Cardiac muscle cell (in vitro differentiated cells and primary cell): Measurements from ENCODE around the gene CDH2. TPM values are rescaled to one million over a fixed set of nuclear protein-coding genes. Genes with fewer than 3 reads are reported as not detected.

ENCODE experiments used
- DNase-seq, 2 donors: peaks; one replicate each; pipeline versions ENCODE4 v3.0.0 to v3.0.0-alpha.2; 2010 to 2017; ENCODE audit warnings: low read depth in 1 of 2, low spot score in 1 of 2
- H3K27ac ChIP-seq: fragments of 200-600 bp; sonication (generic); 2 replicates; pipeline ENCODE4 v1.5.1; 2016
- H3K27me3 ChIP-seq: fragments of 200-600 bp; sonication (generic); 2 replicates; pipeline ENCODE4 v1.6.0; 2016; ENCODE audit warnings: control low read depth
- H3K36me3 ChIP-seq: fragments of 200-600 bp; sonication (generic); 2 replicates; pipeline ENCODE4 v1.5.1; 2016; ENCODE audit warnings: control low read depth
- H3K4me1 ChIP-seq: fragments of 200-600 bp; sonication (generic); 2 replicates; pipeline ENCODE4 v1.8.1; 2017; ENCODE audit warnings: low read depth, mild to moderate bottlenecking, mixed run types
- H3K4me3 ChIP-seq: fragments of 200-600 bp; sonication (generic); 2 replicates; pipeline ENCODE4 v1.5.1; 2016; ENCODE audit warnings: mild to moderate bottlenecking
- H3K9me3 ChIP-seq: fragments of 200-600 bp; sonication (generic); 2 replicates; pipeline ENCODE4 v1.5.1; 2017; ENCODE audit warnings: low read depth, mild to moderate bottlenecking, control low read depth
- CTCF ChIP-seq: IDR thresholded peaks from 2 replicates; pipeline ENCODE4 v1.5.1; 2012; ENCODE audit warnings: low read depth, mild to moderate bottlenecking, low read length
- polyA plus RNA-seq: library from polyadenylated mRNA; unstranded; fragments of >200 nt; fragmentation: Nextera tagmentation; extraction: Ambion mirVana; gene quantifications from 2 replicates; pipeline ENCODE4 v1.2.1, GENCODE V29; 2016
- total RNA-seq: library from RNA; depleted of rRNA; stranded (reverse); fragments of >200 nt; gene quantifications from 2 replicates; pipeline ENCODE4 v1.2.3, GENCODE V29; 2016

The CDH2 gene
- total and polyA plus RNA-seq, 2 experiments from 2014 or later: 267 to 324 TPM

- H3K4me1 ChIP-seq: peaks cover 60% of the 10 kb centered on the region
- H3K27ac ChIP-seq: peak overlapping the region; percentile 49
- TF ChIP-seq CTCF: no peak
- H3K4me3 ChIP-seq: no peak overlapping the region
- no peaks in the 10 kb centered on the region for H3K27me3 ChIP-seq
- H3K9me3 ChIP-seq: no peaks in the 10 kb centered on the region
- DNase-seq: peak; percentile 52 to 70
- H3K36me3 ChIP-seq: no peaks in the 10 kb centered on the region
Observed at GRCh38 chr18:28045176-28045810, 131.6 kb downstream of the CDH2 start.

GRCh38 chr18:28044036-28044435, 132.9 kb downstream of the CDH2 start:
- DNase-seq: no peak
- Histone ChIP-seq H3K27ac (peak overlapping the region; percentile 43), H3K4me1 (peaks cover 58% of the 10 kb centered on the region), H3K36me3 (no peaks in the 10 kb centered on the region), H3K4me3 (no peak overlapping the region), H3K27me3 (no peaks in the 10 kb centered on the region), H3K9me3 (no peaks in the 10 kb centered on the region)
- no peak for TF ChIP-seq CTCF

GRCh38 chr18:28043631-28044030, 133.3 kb downstream of the CDH2 start:
- Histone ChIP-seq H3K4me3 (no peak overlapping the region), H3K27me3 (no peaks in the 10 kb centered on the region), H3K36me3 (no peaks in the 10 kb centered on the region), H3K27ac (no peak overlapping the region), H3K4me1 (peaks cover 54% of the 10 kb centered on the region), H3K9me3 (no peaks in the 10 kb centered on the region)
- no peak for DNase-seq
- no peak for TF ChIP-seq CTCF

GRCh38 chr18:28041366-28041765, 135.6 kb downstream of the CDH2 start:
- Histone ChIP-seq H3K4me3 (no peak overlapping the region), H3K36me3 (no peaks in the 10 kb centered on the region), H3K27ac (peak overlapping the region; percentile 24), H3K4me1 (peaks cover 50% of the 10 kb centered on the region), H3K9me3 (no peaks in the 10 kb centered on the region), H3K27me3 (no peaks in the 10 kb centered on the region)
- peak; percentile 49 to 83 for DNase-seq
- no peak for TF ChIP-seq CTCF

- Histone ChIP-seq H3K4me3 (no peak overlapping the region), H3K4me1 (peaks cover 44% of the 10 kb centered on the region), H3K36me3 (no peaks in the 10 kb centered on the region), H3K27ac (peak overlapping the region; percentile 8), H3K27me3 (no peaks in the 10 kb centered on the region), H3K9me3 (no peaks in the 10 kb centered on the region)
- DNase-seq: no peak
- no peak for TF ChIP-seq CTCF
Observed at GRCh38 chr18:28040716-28041115, 136.2 kb downstream of the CDH2 start.
